ENCODE measurements around the gene MMP24.
"Not testable (repeated sequence)": the region's sequence is repeated elsewhere in the genome, so short reads cannot be mapped to it uniquely, and the experiment has no call there.

Gene MMP24

GRCh38 chr20:35226126-35226883 lies at the start of gene MMP24:
TSS of gene MMP24 (plus strand) at chr20:35226690. CDS start at chr20:35226739, 49 bp downstream.
- intact Hi-C loops (cut with DNase I; ENCODE audit: low total_unique reads), result no loop called here
- peaks cover 0 to 11% (median 5%) of the 10 kb centered on the region in 4 donors for H3K4me1 ChIP-seq
- H3K27ac ChIP-seq, result no peak within 1 kb of the TSS
- H3K27me3 ChIP-seq, result peaks cover 0 to 3% of the 10 kb centered on the region in 2 donors
- H3K4me3 ChIP-seq, result peak within 1 kb of the TSS; percentile 28 to 38
- no peaks in the 10 kb centered on the region for H3K36me3 ChIP-seq
- TF ChIP-seq CTCF (IDR thresholded peaks at IDR 0.05), result no peak
- no peaks in the 10 kb centered on the region for H3K9me3 ChIP-seq
- no peak for DNase-seq

DNA sequence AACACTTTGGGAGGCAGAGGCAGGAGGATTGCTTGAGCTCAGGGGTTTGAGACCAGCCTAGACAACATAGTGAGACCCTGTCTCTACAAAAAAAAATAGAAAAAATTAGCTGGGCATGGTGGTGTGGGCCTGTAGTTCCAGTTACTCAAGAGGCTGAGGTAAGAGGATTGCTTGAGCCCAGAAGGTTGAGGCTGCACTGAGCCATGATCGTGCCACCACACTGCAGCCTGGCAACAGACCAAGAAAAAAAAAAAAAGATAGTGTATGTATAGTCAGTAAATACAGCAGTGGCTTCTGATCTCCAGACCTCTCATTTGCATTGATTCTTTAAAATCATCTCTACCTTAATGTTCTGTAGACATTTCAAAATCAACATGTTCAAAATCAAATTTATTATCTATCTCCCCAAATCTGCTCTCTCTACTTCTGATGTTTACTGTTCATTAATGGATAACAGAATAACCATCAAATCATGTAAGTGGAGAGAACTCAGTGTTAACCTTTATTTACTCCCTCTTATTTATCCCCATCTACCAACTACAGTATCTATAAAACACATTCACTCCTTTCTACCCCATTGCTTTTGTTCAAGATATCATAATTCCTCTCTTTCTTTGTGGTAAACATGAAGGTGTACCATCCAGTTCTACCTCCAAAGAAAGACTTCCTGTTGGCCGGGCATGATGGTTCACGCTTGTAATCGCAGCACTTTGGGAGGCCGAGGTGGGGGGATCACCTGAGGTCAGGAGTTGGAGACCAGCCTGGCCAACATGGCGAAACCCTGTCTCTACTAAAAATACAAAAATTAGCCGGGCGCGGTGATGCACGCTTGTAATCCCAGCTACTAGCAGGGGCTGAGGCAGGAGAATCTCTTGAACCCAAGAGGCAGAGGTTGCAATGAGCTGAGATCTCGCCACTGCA lies 46.9 kb upstream of the MMP24 start:
- H3K4me3 ChIP-seq, result no peak overlapping the region
- no peak for TF ChIP-seq CTCF (IDR thresholded peaks at IDR 0.05)
- H3K27me3 ChIP-seq, result no peaks in the 10 kb centered on the region
- peaks cover 0 to 2% (median 0%) of the 10 kb centered on the region in 4 donors for H3K4me1 ChIP-seq
- H3K27ac ChIP-seq, result no peak overlapping the region
- intact Hi-C loops (cut with DNase I; ENCODE audit: low total_unique reads), result no loop called here
- DNase-seq, result no peak
- H3K9me3 ChIP-seq, result no peaks in the 10 kb centered on the region
- peaks cover 5 to 16% (median 13%) of the 10 kb centered on the region in 3 donors for H3K36me3 ChIP-seq

DNA sequence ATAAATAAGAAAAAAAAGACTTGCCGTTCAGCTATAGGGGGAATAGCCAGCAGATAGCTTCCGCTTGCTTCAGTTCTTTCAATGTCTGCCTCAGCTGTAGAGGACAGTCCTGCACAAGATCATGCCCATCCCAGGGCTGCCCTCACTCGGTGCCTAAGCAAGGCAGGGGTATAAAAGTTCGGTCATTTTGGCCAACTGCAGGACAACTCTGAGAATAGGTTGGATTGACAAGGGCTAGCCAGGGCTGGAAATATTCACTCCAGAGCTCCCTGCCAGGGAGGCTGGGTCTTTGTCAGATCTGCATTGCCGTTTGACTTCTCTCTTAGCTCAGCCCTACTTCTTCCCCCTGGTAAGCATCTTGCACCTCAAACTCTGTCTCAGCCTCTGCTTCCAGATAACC lies 46.2 kb upstream of the MMP24 start:
- no peak for DNase-seq
- no peak for TF ChIP-seq CTCF (IDR thresholded peaks at IDR 0.05)

GRCh38 chr20:35181731-35182130 lies 44.8 kb upstream of the MMP24 start:
- DNase-seq, result no peak
- no peak overlapping the region for H3K27ac ChIP-seq
- no peaks in the 10 kb centered on the region for H3K4me1 ChIP-seq
- no peaks in the 10 kb centered on the region for H3K27me3 ChIP-seq
- no peak for TF ChIP-seq CTCF (IDR thresholded peaks at IDR 0.05)
- peaks cover 3 to 5% (median 5%) of the 10 kb centered on the region in 3 donors for H3K36me3 ChIP-seq
- intact Hi-C loops (cut with DNase I; ENCODE audit: low total_unique reads), result no loop called here
- H3K4me3 ChIP-seq, result no peak overlapping the region
- H3K9me3 ChIP-seq, result no peaks in the 10 kb centered on the region

More for the DNA sequence above, 46.2 kb upstream of the MMP24 start:
- intact Hi-C loops (cut with DNase I; ENCODE audit: low total_unique reads), result no loop called here
- no peaks in the 10 kb centered on the region for H3K4me1 ChIP-seq
- H3K4me3 ChIP-seq, result no peak overlapping the region
- H3K36me3 ChIP-seq, result peaks cover 5 to 16% (median 13%) of the 10 kb centered on the region in 3 donors
- H3K27me3 ChIP-seq, result no peaks in the 10 kb centered on the region
- H3K27ac ChIP-seq, result no peak overlapping the region
- no peaks in the 10 kb centered on the region for H3K9me3 ChIP-seq

GRCh38 chr20:35186691-35187289 lies 39.7 kb upstream of the MMP24 start:
- DNase-seq; intact Hi-C loops (cut with DNase I; ENCODE audit: low total_unique reads); H3K4me3 ChIP-seq; H3K9me3 ChIP-seq; H3K4me1 ChIP-seq; H3K27ac ChIP-seq; H3K27me3 ChIP-seq; H3K36me3 ChIP-seq: not testable (repeated sequence)

Measured in tibial artery (tissue), 4 donors.